Germinal center (tissue), 1 donor: ENCODE data around the gene LIME1.

ENCODE experiments used
- DNase-seq: peaks from one replicate; pipeline ENCODE4 v3.0.0; 2012; ENCODE audit warnings: mixed read lengths, low spot score

The LIME1 gene

GRCh38 chr20:63749597-63750508, 13.4 kb downstream of the LIME1 start:
- no peak for DNase-seq

GRCh38 chr20:63750807-63751470, 14.5 kb downstream of the LIME1 start:
- DNase-seq, result no peak

- DNase-seq, result no peak
Observed at GRCh38 chr20:63751471-63752271, 15.2 kb downstream of the LIME1 start.

- DNase-seq, result no peak
Observed at GRCh38 chr20:63752411-63753101, 16.1 kb downstream of the LIME1 start.

GRCh38 chr20:63753381-63753780, 16.9 kb downstream of the LIME1 start:
- no peak for DNase-seq

GRCh38 chr20:63754008-63754407, 17.5 kb downstream of the LIME1 start:
- DNase-seq, result no peak

GRCh38 chr20:63755933-63756647, 19.6 kb downstream of the LIME1 start:
- no peak for DNase-seq

- DNase-seq, result no peak
Observed at GRCh38 chr20:63756648-63756991, 20.2 kb downstream of the LIME1 start.

- no peak for DNase-seq
Observed at GRCh38 chr20:63758152-63758551, 21.7 kb downstream of the LIME1 start.

GRCh38 chr20:63759377-63759901, 23.0 kb downstream of the LIME1 start:
- no peak for DNase-seq

- no peak for DNase-seq
Observed at GRCh38 chr20:63765082-63765873, 28.8 kb downstream of the LIME1 start.

GRCh38 chr20:63765902-63766301, 29.4 kb downstream of the LIME1 start:
- DNase-seq, result no peak

- no peak for DNase-seq
Observed at GRCh38 chr20:63766695-63767426, 30.4 kb downstream of the LIME1 start.

GRCh38 chr20:63767456-63767855, 31.0 kb downstream of the LIME1 start:
- DNase-seq, result no peak

GRCh38 chr20:63767886-63768285, 31.4 kb downstream of the LIME1 start:
- DNase-seq, result no peak

GRCh38 chr20:63768591-63769515, 32.4 kb downstream of the LIME1 start:
- DNase-seq, result no peak

- DNase-seq, result no peak
Observed at GRCh38 chr20:63769891-63770474, 33.5 kb downstream of the LIME1 start.
